HG02943 (cell line): ENCODE measurements around the gene MYO18A.

Experiments used
- ATAC-seq: cut with Tn5 transposase; IDR thresholded peaks from one replicate; pipeline ENCODE4 v1.9.1; 2021; ENCODE audit warnings: mild to moderate bottlenecking, low read depth, moderate library complexity; ENCODE audit not compliant: unreplicated experiment

Gene MYO18A

GRCh38 chr17:29127840-29128239 lies 52.4 kb downstream of the MYO18A start:
- no peak for ATAC-seq

GRCh38 chr17:29126268-29126930 lies 53.8 kb downstream of the MYO18A start:
- no peak for ATAC-seq

GRCh38 chr17:29125651-29126050 lies 54.5 kb downstream of the MYO18A start:
- ATAC-seq: no peak

- no peak for ATAC-seq
Observed at GRCh38 chr17:29124925-29125273, 55.3 kb downstream of the MYO18A start.

- no peak for ATAC-seq
Observed at GRCh38 chr17:29124135-29124924, 55.9 kb downstream of the MYO18A start.

- ATAC-seq: no peak
Observed at GRCh38 chr17:29123111-29123510, 57.1 kb downstream of the MYO18A start.

- ATAC-seq: no peak
Observed at GRCh38 chr17:29121442-29121841, 58.8 kb downstream of the MYO18A start.

GRCh38 chr17:29120433-29120832 lies 59.8 kb downstream of the MYO18A start:
- ATAC-seq: no peak

- no peak for ATAC-seq
Observed at GRCh38 chr17:29119265-29119664, 60.9 kb downstream of the MYO18A start.

- no peak for ATAC-seq
Observed at GRCh38 chr17:29116804-29117753, 63.1 kb downstream of the MYO18A start.

- ATAC-seq: no peak
Observed at GRCh38 chr17:29115961-29116803, 64.0 kb downstream of the MYO18A start.

- no peak for ATAC-seq
Observed at GRCh38 chr17:29115435-29115834, 64.8 kb downstream of the MYO18A start.

- ATAC-seq: no peak
Observed at GRCh38 chr17:29114141-29114540, 66.1 kb downstream of the MYO18A start.

- ATAC-seq: no peak
Observed at GRCh38 chr17:29113334-29113733, 66.9 kb downstream of the MYO18A start.

- no peak for ATAC-seq
Observed at GRCh38 chr17:29112771-29113295, 67.4 kb downstream of the MYO18A start.

GRCh38 chr17:29111816-29112499 lies 68.2 kb downstream of the MYO18A start:
- ATAC-seq: no peak

- ATAC-seq: no peak
Observed at GRCh38 chr17:29110372-29110757, 69.8 kb downstream of the MYO18A start.

GRCh38 chr17:29109477-29110371 lies 70.5 kb downstream of the MYO18A start:
- no peak for ATAC-seq
